Ascending aorta (tissue), 2 donors: ENCODE data around the gene VSIG10L. TPM values are rescaled to one million over a fixed set of nuclear protein-coding genes. Genes with fewer than 3 reads are reported as not detected.

Experiments
- DNase-seq, 2 donors: peaks; one replicate each; pipeline ENCODE4 v3.0.0-alpha.2; 2019; ENCODE audit warnings: low spot score in 2 of 2
- H3K27ac ChIP-seq, 2 donors: fragments of 200-600 bp; sonication (generic); one replicate each; pipeline ENCODE4 v1.5.1; 2016 to 2017; ENCODE audit warnings: mild to moderate bottlenecking in 1 of 2
- H3K27me3 ChIP-seq: fragments of 200-600 bp; sonication (generic); one replicate; pipeline ENCODE4 v1.5.1; 2017
- H3K36me3 ChIP-seq, 2 donors: fragments of 200-600 bp; sonication (generic); one replicate each; pipeline ENCODE4 v1.5.1; 2016
- H3K4me1 ChIP-seq, 2 donors: fragments of 200-600 bp; sonication (generic); one replicate each; pipeline ENCODE4 v1.5.1; 2016 to 2017; ENCODE audit warnings: mild to moderate bottlenecking in 1 of 2
- H3K4me3 ChIP-seq, 2 donors: fragments of 200-600 bp; sonication (generic); one replicate each; pipeline ENCODE4 v1.5.1; 2016 to 2017; ENCODE audit warnings: mild to moderate bottlenecking in 1 of 2
- H3K9me3 ChIP-seq, 2 donors: fragments of 200-600 bp; sonication (generic); one replicate each; pipeline ENCODE4 v1.5.1; 2016
- intact Hi-C: fragments of 100-400 bp; cut with DNase I; formaldehyde crosslinking; loops from one replicate; pipeline ENCODE4 v1.15.1; 2023
- total RNA-seq: library from RNA; depleted of rRNA; stranded (reverse); fragments of >200 nt; gene quantifications from one replicate; pipeline ENCODE4 v1.1.0, GENCODE V29; 2016
- TF ChIP-seq, protein P1 (sequence below), 3 experiments: fragments of 200-600 bp in 2 of 3; fragments of 450-650 bp in 1 of 3; sonication (generic) in 2 of 3; IDR thresholded peaks; one replicate each; pipeline ENCODE4 v1.5.1; 2016 to 2019; ENCODE audit warnings: antibody characterized with exemption in 3 of 3, mild to moderate bottlenecking in 1 of 3, moderate library complexity in 1 of 3

Gene VSIG10L
- total RNA-seq, 1 donor from 2014 or later = 1.4 TPM

DNA sequence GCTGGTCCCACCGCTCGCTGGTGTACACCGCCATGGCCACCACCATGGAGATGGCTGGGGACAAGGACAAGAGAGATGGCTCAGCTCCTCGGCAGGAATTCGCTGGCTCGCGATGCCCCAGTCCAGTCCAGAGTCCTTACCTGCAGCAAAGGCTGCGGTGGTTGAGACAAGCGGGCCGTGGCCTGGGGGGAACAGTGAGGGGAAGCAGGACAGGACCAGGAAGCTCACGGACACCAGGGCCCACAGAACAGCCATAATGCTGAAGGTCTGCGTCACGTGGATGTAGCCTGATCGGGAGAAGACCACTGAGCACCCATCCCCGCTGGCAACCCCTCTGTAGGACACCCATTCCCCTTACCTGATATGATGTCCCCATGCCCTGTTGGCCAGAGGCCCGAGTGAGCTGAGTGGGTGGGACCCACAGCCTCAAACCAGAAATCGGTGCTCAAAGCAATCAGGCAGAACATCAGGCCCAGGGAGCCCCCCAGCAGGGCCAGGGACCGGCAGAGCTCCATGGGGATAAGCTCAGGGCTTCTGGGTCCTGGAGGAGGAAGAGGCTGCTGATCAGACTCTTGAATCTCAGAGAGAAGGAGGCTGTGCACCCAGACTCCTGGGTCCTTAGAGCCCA, 30.2 kb upstream of the VSIG10L start:
- intact Hi-C loops = no loop called here
- Histone ChIP-seq H3K27ac (peak overlapping the region in 1 of 2 donors; percentile 46), H3K9me3 (no peaks in the 10 kb centered on the region), H3K4me1 (peaks cover 0 to 4% of the 10 kb centered on the region in 2 donors), H3K27me3 (no peaks in the 10 kb centered on the region), H3K4me3 (no peak overlapping the region), H3K36me3 (no peaks in the 10 kb centered on the region)
- TF ChIP-seq, protein P1, sequence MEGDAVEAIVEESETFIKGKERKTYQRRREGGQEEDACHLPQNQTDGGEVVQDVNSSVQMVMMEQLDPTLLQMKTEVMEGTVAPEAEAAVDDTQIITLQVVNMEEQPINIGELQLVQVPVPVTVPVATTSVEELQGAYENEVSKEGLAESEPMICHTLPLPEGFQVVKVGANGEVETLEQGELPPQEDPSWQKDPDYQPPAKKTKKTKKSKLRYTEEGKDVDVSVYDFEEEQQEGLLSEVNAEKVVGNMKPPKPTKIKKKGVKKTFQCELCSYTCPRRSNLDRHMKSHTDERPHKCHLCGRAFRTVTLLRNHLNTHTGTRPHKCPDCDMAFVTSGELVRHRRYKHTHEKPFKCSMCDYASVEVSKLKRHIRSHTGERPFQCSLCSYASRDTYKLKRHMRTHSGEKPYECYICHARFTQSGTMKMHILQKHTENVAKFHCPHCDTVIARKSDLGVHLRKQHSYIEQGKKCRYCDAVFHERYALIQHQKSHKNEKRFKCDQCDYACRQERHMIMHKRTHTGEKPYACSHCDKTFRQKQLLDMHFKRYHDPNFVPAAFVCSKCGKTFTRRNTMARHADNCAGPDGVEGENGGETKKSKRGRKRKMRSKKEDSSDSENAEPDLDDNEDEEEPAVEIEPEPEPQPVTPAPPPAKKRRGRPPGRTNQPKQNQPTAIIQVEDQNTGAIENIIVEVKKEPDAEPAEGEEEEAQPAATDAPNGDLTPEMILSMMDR (IDR thresholded peaks at IDR 0.05) = no peak
- DNase-seq = no peak

DNA sequence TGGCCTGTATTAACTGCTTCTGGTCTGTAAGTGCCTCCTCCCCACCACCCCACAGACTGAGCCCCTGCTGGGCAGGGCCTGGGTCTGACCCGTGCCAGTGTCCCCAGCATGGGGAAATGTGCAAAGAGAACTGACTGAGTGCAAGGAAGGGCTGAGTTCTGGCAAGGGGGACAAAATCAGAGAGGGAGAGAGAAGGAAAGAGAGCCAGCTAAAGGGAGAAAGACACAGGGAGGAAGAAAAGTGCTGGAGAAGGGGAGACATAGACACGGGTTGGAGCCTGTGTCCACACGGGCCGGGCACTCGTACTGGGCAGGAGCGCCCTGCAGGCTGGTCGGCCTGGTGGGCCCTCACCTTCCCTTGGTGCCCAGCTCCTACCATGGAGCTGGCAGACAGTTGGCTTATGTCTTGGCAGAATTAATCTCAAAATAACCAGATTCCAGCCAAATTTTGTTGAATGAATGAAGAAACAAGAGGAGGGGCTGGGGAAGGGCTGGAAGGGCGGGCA, 29.3 kb upstream of the VSIG10L start:
- intact Hi-C loops = no loop called here
- no peaks in the 10 kb centered on the region for H3K36me3 ChIP-seq
- no peaks in the 10 kb centered on the region for H3K27me3 ChIP-seq
- TF ChIP-seq, protein P1 (IDR thresholded peaks at IDR 0.05) = no peak
- no peaks in the 10 kb centered on the region for H3K9me3 ChIP-seq
- H3K27ac ChIP-seq = no peak overlapping the region
- DNase-seq = no peak
- no peak overlapping the region for H3K4me3 ChIP-seq
- H3K4me1 ChIP-seq = peaks cover 0 to 4% of the 10 kb centered on the region in 2 donors

DNA sequence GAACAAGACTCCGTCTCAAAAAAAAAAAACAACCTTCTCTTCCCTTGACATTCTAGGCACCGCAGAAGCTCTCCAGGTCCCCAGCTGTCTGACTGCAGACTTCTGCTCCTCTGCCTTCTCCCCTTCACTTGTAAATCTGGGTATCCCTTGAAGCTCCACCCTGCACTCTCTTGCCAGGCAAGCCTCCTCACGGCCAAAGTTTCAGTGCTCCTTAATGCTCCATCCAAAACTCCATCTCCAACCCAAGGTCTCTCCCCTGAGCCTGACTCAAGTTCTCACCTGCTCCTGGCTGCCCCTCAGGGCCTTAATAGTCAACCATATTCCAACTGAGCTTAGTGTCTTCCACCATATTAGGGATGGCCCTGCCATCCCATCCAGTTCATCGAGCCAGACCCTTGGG, 28.3 kb upstream of the VSIG10L start:
- Histone ChIP-seq H3K36me3 (no peaks in the 10 kb centered on the region), H3K27me3 (no peaks in the 10 kb centered on the region), H3K4me3 (no peak overlapping the region), H3K27ac (no peak overlapping the region), H3K9me3 (no peaks in the 10 kb centered on the region), H3K4me1 (peaks cover 2 to 5% of the 10 kb centered on the region in 2 donors)
- no peak for DNase-seq
- intact Hi-C loops = no loop called here
- TF ChIP-seq, protein P1 (IDR thresholded peaks at IDR 0.05) = no peak

DNA sequence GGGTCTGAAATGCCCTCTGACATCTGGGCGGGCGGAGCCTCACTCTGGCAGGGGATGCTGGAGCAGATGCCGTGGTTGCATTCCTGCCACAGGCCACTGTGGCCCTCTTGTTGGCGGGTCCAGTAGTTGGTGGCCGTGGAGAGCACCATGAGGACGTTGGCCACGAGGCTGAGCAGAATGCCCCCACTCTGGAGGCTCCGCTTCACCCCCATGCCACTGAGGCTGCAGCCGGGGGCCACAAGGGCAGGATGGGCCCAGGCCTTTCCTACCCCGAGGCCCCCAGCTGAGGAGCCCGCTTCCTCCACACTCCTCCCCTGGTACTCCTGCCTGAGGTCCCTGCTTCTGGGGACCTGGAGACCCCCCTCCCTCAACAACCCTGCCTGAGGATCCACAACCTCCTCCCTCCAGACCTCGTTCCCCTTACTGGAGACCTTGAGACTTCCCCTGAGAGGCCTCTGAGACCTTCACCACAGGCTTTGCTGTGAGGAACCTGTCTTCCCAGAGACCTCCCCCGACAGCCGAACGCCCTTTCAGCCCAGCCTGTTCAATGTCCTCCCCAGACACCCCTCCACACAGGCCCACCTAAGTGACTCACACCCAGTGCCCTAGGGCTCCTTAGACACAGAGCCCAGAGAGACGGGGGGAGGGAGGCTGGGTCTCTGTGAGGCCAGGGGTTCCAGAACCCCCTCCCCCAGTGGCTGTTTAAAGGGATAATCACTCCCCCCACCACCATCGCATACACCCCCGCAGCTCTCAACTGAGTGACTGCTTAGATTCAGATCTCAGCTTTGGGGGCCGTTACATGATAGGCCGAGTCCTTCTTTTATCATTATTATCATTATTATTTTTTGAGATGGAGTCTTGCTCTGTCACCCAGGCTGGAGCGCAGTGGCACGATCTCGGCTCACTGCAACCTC, 26.7 kb upstream of the VSIG10L start, which contains the start of gene CLDND2:
Gene CLDND2, minus strand, starts transcription at position 638 of the 917 bp plus-strand sequence. Its CDS starts 426 bp downstream, at position 212.
- H3K36me3 ChIP-seq = no peaks in the 10 kb centered on the region
- H3K4me3 ChIP-seq = peak within 1 kb of the TSS; percentile 79 to 82
- H3K27ac ChIP-seq = peak within 1 kb of the TSS; percentile 73 to 94
- intact Hi-C loops = loop anchor here (5.0 to 10.0 kb wide), 7 partner anchors 226 to 984 kb away; partner anchors contain the start of genes ASPDH, CTU1, JOSD2 and POLD1
- peaks cover 6 to 10% of the 10 kb centered on the region in 2 donors for H3K4me1 ChIP-seq
- TF ChIP-seq, protein P1 (IDR thresholded peaks at IDR 0.05) = no peak
- no peaks in the 10 kb centered on the region for H3K27me3 ChIP-seq
- H3K9me3 ChIP-seq = no peaks in the 10 kb centered on the region
- no peak for DNase-seq

DNA sequence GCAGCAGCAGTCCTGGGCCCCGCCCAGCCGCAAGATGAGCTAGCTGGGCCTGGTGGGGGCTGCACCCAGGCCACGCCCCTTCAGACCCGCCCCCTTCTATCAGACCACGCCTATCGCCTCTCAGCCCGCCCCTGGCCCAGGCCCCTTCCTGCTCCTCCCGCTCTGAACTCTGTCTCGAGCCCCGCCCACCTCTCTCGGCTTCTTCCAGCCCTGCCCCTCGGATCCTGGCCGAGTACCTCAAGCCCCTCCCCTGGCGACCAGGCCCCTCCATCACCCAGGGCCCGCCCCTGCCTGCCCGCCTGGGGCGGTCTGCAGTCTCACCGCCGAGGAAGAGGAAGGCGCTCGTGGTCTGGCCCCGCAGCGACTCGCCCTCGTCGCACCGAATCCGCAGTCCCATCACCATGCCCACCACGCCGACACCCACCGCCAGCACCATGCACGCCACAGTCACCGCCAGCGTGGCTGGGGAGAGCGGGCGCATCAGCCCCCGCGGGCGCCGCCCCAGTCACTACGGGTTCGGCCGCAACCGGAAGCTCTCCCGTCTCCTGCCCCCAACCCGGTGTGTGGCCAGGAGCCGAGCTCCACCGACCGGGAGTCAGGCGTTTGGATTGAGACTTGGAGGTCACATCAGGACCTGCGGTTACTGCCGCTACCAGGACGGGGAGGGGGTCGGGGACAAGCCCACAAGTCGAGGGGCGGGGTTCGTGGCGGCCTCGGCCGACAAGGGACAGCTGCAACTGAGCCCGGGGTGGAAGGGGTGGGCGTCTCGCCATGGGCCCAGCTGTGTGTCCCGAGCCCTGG, 25.8 kb upstream of the VSIG10L start:
- Histone ChIP-seq H3K27ac (peak overlapping the region; percentile 83 to 94), H3K4me3 (peak overlapping the region; percentile 79 to 82), H3K9me3 (no peaks in the 10 kb centered on the region), H3K4me1 (peaks cover 6 to 12% of the 10 kb centered on the region in 2 donors), H3K27me3 (no peaks in the 10 kb centered on the region), H3K36me3 (no peaks in the 10 kb centered on the region)
- TF ChIP-seq, protein P1 (IDR thresholded peaks at IDR 0.05) = no peak
- intact Hi-C loops = loop anchor here (1.0 to 10.0 kb wide), 8 partner anchors 27 to 983 kb away; partner anchors contain the start of genes ASPDH, CTU1, JOSD2 and POLD1
- peak; percentile 95 to 100 for DNase-seq
